ENCODE data around the gene TBL1X.

TBL1X gene

DNA sequence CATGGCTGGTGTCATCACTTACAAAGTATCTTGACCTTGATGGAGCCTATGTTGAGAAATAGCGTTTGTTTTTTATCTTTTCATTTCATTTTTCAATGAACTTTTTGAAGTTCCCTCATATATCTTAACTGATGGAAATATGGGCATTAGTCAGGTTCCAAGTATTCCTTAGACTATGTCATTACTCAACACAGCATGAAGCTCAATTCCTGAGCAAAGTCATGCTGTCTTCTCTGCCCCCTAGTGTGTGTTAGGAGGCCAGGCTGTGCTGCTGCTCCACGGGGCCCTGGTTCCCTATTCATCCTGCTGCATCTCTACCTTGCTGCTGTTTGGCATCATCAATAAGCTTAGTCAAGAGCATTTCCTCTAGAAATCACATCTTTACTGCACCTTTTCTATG lies 259.9 kb downstream of the TBL1X start:
- DNase-seq, result no peak

DNA sequence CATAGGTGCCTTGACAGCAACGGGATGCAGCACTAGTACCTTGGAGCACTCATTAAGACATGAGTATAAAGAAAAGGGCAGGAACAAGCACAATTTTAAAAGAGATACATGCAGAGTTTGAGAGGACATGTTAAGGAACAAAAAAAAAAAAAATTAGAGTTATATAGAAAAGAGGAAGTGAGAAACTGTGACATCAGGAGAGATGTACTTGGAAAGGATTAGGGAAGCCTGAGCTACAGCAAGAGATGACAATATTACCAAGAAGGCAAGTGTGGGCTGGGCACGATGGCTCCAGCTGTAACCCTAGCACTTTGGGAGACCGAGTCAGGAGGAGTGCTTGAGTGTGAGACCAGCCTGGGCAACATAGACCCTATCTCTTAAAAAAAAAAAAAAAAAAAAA lies 263.4 kb downstream of the TBL1X start:
- no peak for DNase-seq

DNA sequence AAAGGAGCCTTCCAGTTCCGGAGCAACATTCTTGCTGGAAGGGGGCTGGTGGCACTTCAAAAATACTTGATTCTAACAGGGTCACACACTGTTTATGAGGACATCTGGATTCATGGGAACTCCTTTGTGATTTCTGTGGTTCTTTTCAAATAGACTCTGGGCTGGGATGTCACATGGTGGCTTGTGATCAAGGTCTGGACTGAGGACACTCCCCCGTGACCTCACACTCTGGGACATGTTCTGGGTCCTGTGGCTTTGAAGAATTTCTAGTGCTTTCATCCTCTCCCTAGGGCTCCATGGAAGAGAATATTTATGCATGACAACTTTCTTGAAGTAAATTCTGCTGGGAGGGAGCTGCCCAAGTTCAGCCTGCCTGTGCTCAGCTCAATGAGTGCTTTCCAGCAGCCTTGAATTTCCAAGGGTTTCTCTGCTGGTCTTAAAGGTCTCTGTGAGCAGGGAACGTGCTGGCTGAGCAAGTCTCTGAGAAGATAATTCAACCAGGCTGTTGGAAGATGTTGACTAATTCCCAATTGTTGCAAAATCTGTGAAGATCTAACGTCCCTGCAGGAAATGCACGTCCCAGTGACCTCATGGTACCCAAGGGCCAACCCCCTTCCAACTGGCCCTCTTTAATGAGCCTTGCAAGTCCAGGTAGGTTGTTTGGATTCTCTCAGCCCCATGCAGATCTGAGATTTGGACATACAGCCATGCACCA lies 264.5 kb downstream of the TBL1X start:
- DNase-seq, result no peak

DNA sequence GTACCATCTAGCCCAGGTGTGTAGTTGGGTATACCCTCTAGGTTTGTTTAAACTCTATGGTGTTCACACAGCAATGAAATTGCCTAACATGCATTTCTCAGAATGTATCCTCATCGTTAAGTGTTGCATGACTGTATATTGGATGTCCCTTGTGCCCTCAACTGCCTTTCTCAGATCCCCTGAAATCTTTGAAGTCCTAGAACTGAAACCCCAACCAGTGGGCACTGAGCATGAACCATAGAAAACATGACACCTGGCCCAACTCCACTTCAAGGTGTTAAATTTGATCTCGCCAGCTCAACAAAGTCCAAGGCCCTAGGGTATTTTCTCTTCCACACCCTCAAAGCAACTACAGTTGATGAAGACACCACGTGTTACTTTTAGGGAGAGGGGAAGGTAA lies 265.2 kb downstream of the TBL1X start:
- no peak for DNase-seq

DNA sequence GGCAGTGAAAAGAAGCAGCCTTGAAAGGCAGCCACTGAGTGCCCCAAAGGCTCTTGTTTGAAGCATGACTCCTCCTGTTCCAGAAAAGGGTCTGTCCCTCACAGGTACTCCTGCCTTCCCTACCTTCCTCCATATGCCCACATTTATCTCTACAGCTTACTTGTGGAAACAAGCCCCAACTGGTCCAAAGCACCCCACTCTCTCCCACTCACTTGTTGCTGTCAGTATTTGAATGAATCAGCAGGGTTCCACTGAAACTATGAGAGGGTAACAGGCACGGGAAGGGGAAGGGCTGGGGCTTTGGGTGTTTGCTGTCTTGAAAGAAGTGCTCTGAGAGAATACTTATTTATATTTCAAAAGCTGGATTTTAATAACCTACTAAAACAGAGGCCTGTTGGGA lies 265.9 kb downstream of the TBL1X start:
- no peak for DNase-seq

DNA sequence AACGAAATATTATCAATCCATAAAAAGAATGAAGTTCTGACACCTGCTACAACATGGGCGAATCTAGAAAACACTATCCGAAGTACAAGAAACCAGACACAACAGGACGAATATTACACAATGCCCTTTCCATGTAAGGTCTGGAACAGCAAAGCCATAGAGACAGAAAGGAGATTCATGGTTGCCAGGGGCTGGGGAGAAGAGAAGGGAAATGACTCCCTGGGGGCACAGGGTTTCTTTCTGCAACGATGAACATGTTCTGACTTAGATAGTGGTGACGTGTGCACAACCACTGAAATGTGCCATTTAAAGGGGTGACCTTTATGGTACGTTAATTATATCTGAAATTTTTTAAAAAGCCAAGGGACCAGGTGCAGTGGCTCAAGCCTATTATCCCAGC lies 272.5 kb downstream of the TBL1X start:
- DNase-seq, result no peak

DNA sequence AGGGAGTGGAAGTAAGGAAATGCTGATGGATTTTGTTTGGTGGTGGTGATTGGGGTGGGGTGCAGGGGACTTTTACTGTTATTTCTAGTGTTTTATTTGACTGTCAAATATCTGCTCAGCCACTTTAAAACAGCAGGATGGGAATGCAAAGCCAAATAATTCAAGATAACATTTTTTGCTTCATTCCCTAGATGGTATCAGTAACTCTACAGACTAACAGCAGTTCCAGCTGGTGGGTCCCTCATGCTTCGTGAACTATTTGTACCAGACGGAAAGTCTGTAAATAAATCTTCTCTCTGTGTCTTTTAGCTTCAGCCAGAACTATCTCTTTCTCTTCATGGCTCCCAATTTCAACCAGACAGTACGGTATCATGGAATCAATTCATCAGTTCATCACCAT lies 273.3 kb downstream of the TBL1X start:
- no peak for DNase-seq

DNA sequence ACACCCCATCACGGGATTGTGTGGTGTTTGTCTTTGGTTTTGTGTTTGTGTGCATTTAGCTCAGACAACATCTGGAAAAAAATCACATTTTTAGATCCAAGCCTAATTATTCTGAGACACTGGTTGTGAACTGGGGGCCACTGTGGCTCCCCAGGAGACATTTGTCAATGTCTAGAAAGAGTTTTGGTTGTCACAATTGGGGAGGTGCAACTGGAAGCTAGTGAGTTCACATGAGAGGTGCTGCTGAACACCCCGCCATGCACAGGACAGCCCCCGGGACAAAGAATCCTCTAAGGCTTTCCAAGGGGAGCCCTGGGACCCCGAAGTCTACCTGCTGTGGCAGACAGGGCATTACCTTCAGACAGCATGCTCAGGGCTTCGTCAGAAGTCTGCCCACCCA lies 274.3 kb downstream of the TBL1X start:
- no peak for DNase-seq

DNA sequence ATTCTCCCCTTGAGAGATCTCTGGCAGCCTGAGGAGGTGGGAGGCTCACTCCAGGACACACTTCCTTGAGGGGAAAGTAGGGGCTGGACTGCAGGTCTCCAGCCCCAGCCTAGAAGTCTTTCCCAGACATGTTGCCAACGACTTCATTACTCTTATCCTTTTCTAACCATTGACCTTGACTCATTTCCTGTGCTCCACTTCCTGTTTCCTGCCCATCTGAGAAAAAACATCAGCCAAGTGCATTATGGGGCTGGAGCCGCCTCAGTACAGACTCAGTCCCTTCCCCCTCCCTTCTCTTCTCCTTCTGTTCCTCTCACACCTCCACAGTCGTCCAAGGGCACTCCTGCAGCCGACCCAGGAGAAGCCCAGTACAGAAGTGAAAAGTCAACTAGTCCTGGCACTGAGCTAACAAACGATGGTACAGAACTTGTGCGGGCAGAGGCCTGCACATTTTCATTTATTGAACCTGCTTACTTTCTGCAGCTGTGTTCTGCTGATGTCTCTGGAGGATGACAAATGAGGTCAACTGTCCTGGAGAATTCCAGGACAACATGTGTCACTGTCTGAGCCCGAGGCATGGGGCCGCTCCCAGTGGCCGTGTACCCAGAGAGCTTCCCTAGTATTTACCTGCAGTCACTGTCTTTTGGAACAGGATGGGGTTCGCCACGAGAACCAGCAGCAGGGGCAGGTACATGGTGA lies 280.7 kb downstream of the TBL1X start:
- no peak for DNase-seq

DNA sequence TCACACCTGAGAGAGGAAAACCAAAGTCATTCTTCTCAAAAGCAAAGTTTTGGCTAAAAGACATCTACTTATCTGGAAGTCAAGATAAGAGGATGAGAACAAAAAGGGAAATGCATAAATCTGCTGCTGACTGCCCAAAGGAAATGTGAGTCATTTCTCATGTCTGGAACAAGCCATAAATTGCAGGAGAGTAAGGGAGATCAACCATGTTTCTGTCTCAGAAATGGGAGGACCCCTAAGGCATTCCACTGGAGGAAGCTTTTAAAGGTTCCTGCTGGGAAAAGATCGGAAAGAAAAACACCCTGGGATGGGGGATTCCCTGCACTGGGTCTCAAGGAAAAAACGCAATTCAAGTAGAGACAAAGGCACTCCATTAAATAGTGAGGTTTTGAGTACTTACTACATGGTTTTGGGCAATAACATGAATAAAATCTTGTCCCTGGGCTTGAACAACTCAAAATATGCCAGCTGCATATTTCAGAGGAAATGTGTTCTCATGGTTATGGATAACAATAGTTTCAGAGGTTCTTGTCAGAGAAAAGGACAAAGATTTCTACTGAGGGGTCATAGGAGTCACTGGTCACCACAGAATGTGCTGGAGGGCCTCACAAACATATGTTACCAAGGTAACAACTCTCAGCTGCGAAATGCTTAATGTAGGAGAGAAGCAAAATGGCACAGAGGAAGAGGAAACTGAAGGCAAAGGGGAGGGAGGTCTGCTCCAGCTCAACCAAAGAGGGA lies 281.5 kb downstream of the TBL1X start:
- no peak for DNase-seq

DNA sequence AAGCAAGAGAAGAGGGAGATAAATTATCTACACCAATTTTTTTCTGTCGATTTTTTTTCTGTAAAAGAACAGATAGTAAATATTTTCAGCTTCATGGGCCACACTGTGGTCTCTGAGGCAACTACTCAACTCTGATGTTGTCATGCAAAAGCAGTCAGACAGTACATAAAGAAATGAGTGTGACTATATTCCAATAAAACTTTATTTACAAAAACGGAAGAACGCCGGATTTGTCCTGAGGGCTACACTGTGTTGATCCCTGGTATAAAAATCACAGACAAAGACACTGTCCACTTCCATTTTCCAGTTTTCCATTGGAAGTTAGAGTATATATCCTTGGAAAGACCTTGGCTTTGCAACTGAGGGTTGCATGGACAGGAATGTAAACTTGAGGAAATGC lies 282.8 kb downstream of the TBL1X start:
- no peak for DNase-seq

DNA sequence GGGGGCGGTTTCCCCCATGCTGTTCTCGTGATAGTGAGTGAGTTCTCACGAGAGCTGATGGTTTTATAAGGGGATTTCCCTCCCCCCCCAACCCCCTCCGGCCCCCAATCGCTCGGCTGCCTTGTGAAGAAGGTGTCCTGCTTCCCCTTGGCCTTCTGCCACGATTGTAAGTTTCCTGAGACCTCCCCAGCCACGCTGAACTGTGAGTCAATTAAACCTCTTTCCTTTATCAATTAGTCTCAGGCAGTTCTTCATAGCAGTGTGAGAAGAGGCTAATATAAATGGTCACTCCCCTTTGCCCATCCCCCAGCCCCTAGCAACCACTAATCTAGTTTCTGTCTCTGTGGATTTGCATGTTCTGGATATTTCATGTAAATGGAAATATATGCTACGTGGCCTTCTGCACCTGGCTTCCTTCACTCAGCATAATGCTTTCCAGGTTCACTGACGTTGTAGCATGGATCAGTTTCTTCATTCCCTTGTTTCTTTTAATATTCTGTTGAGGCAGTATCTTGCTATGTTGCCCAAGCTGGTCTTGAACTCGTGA lies 284.4 kb downstream of the TBL1X start:
- DNase-seq, result no peak

DNA sequence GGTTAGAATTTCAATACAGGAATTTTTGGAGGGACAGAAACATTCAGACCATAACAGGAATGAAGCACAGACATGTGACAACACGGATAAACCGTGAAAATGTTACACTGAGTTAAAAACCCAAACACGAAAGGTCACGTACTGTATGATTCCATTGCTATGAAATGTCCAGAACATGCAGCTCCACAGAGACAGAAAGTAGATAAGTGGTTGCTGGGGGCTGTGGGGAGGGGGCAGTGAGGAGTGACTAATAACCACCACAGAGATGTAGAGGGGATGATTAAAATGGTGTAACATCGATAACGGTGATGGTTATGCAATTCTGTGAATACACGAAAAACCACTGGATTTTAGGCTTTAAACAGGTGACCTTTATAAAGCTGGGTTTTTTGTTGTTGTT lies 292.5 kb downstream of the TBL1X start:
- no peak for DNase-seq

DNA sequence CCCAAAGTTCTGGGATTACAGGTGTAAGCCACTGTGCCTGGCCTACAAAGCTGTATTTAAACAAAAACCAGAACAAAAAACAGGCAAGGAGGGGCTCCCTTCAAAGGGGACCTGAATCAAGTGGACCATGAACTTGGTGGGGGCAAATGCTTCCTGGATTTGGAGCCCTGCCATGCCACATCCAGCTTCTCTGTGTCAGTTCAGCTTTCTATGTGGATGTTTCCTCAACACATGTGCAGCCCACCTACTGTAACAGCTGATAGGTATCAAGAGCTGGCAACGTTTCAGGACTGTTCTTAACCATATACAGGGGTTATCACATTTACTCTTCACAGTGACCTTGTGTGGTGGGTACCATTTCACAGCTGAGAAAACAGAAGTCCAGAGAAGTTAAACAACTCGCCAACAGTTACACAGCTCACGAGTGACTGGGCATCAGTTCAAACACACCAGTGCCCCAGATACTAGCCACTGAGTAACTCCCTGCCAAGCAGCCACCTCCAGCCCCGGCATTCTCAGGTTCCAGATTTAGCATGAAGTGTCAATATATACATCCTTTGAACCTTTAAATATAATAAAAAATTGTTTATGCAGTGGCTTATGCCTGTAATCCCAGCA lies 293.3 kb downstream of the TBL1X start:
- DNase-seq, result no peak

DNA sequence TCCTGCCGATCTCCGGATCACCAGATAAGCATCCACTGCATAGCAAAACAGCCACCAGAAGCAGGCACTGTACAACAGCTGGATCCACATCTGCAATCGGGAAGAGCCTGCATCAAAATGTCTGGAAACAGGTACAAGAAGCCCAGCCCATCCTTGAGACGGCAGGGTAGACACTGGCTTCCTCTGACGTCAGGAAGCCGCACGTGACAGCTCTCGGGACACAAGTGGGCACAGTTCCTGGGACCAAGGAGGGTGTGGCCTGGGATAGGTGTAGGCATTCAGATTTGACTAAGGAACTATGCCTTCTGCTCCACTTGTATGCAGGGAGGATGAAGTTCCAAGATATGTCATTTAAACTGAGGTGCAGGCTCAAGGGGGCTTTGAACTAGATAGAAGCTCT lies 294.5 kb downstream of the TBL1X start:
- DNase-seq, result no peak

DNA sequence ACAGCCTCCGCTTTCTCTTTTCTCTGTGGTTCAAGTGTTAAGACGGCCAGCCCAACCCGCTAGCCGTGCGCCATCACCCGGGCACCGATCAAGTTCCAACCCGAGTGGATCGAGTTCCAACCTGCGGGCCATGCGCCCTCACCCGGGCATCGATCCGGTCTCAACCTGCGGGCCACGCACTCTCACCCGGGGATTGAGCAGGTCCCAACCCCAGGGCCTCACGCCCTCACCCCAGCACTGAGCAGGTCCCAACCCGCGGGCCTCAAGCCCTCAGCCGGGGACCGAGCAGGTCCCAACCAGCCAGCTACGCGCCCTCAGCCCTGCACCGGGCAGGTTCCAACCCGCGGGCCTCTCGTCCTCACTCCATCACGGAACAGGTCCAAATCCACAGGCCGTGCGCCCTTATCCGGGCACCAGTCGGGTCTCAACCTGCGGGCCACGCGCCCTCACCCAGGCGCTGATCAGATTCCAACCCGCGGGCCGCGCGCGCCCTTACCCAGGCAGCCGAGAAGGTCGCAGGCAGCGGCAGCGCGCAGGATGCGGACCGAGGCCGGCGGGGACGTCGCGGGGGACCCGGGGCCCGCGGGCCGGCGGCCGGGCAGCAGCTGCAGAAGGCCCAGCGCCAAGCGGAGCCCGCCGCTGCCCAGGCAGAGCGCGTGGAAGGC lies 300.3 kb downstream of the TBL1X start:
- DNase-seq, result no peak

DNA sequence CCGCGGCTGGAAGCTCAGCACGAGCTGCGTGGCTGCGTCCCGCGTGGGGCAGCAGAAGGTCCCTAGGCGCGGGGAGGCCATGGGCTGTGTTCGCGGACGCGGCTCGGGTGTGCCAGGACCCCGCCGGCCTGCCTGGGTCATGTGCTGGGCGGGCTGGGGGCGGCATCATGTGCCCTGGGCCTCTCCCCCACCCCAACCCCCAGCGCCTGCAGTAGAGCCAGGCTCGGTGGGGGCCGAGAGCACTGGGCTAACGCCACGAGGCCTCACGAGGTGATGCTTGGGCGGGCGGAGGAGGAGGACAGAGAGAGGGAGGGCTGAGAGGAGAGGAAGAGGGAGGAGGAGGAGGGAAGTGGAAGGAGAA lies 300.9 kb downstream of the TBL1X start, which contains the start of gene GPR143:
TSS of gene GPR143 (minus strand) at position 111 of the 361 bp plus-strand sequence. CDS start at position 81, 30 bp downstream.
- no peak for DNase-seq

DNA sequence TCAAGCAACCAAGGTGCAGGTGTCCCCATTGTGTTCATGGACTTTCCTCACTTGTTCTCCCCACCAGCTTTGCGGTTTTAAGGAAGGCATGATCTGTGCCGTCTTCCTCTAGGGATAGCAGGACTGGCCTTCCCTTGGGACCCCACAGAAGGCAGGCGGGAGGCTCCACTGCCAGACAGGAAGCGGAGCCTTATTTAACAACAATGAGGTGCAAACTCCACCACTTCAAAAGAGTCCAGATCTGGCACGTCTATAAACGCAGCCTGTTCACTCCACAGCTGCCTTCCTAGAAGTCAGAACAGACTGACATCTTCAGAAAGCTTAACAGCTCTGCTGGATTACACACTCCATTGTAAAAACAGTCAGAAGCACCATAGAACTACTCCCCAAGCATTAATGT lies 302.5 kb downstream of the TBL1X start:
- peak; percentile 52 for DNase-seq

DNA sequence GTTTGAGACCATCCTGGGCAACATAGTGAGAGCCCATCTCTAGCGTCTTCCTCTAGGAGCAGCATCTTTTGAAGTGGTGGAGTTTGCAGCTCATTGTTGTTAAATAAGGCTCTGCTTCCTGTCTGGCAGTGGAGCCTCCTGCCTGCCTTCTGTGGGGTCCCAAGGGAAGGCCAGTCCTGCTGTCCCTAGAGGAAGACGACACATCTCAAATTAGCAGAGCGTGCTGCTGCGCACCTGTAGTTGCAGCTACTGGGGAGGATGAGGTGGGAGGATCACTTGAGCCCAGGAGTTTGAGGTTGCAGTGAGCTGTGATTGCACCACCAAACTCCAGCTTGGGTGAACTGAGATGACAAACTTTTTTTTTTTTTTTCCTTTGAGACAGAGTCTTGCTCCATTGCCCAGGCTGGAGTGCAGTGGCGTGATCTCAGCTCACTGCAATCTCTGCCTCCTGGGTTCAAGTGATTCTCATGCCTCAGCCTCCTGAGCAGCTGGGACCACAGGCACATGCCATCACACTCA lies 303.5 kb downstream of the TBL1X start:
- peak; percentile 0 for DNase-seq

DNA sequence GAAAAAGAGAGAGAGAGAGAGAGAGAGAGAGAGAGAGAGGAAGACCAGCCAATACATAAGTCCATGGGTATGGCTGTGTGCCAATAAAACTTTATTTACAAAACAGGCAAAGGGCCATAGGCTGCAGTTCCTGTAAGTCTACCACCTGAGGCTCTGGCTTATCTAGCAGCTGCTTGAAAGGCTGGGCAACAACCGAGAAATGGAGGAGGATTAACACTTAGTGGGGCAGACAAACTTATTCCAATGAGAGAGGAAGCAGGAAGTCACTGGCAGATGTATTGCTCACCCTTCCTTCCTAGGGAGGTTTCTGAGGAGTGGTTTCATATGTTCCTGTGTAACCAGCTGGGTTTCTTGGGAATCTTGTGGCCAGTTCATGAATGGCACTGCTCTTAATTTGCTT lies 305.5 kb downstream of the TBL1X start:
- no peak for DNase-seq

DNA sequence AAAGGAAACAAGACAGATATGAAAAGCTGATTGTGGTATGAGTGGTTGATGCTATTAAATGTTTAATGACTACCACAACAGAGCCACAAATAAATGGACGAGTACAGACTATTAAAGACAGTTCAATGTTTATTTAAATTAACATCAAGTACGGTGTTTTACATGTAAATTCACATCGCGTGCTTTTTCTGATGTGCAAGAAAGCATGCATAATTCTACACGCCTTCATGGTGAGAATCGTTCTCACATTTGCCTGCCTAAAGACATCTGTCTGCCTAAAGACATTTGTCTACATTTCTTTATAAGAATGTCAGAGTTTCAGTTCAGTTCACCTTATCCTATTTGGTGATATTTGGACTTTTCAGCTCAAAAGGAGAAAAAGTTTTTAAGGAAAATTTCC lies 308.1 kb downstream of the TBL1X start:
- DNase-seq, result no peak

DNA sequence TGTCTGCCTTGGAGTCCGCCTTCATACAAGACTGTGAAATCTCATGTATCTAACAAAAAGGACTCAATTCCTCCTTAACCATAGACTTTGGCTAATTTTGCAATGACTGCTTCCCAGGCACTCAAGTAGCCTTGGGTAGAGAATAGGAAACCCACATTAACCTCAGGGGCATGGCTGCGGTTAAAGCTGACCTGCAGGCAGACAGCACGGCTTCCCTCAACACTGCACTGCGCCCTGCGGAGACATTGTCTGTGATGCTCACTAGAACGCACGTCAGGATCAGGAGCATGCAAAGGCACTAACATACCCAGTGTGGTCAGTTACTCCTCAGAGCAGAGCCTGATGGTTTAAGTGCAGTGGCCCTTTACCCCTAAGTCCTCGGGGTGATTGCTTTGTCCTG lies 311.1 kb downstream of the TBL1X start:
- DNase-seq, result no peak

DNA sequence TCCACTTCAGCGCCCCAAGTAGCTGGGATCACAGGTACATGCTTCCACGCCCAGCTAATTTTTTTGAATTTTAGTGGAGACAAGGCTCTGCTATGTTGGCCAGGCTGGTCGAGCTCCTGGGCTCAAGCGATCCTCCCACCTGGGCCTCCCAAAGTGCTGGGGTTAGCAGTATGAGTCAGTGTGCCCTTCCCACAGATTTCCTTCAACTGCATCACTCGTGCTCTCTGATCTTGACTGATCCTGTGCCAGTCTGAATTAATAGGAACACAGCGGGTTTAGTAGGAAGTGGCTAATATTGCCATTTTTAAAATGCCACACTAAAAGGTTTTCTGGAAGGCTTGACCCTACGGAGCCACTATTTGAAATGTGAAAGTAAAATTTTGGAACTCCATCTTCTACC lies 317.1 kb downstream of the TBL1X start:
- DNase-seq, result no peak
